HEK293T (cell line): Measurements from ENCODE around the gene ESPNL.

ENCODE experiments used
- BHLHE40 ChIP-seq: fragments of 450-650 bp; IDR thresholded peaks from 2 replicates; pipeline ENCODE4 v1.6.1; 2016; ENCODE audit warnings: mild to moderate bottlenecking, moderate library complexity, borderline replicate concordance
- ELF4 ChIP-seq: fragments of 450-650 bp; IDR thresholded peaks from 2 replicates; pipeline ENCODE4 v1.6.1; 2017; ENCODE audit warnings: antibody characterized with exemption
- FOXA1 ChIP-seq: fragments of 450-650 bp; IDR thresholded peaks from 2 replicates; pipeline ENCODE4 v1.6.1; 2016; ENCODE audit warnings: mild to moderate bottlenecking
- FOXK2 ChIP-seq: fragments of 450-650 bp; IDR thresholded peaks from 2 replicates; pipeline ENCODE4 v1.6.1; 2016; ENCODE audit warnings: mild to moderate bottlenecking
- FOXM1 ChIP-seq: fragments of 450-650 bp; IDR thresholded peaks from 2 replicates; pipeline ENCODE4 v1.6.1; 2017; ENCODE audit warnings: mild to moderate bottlenecking, borderline replicate concordance
- L3MBTL2 ChIP-seq: fragments of 450-650 bp; conservative IDR thresholded peaks from 2 replicates; pipeline ENCODE4 v1.6.1; 2016; ENCODE audit warnings: mild to moderate bottlenecking
- NFRKB ChIP-seq: fragments of 450-650 bp; IDR thresholded peaks from 2 replicates; pipeline ENCODE4 v1.6.1; 2016; ENCODE audit warnings: mild to moderate bottlenecking, moderate library complexity
- SP1 ChIP-seq: fragments of 450-650 bp; IDR thresholded peaks from 2 replicates; pipeline ENCODE4 v1.6.1; 2017
- TARDBP ChIP-seq: fragments of 450-650 bp; IDR thresholded peaks from 2 replicates; pipeline ENCODE4 v1.6.1; 2016
- ZNF384 ChIP-seq: fragments of 450-650 bp; IDR thresholded peaks from 2 replicates; pipeline ENCODE4 v1.6.1; 2016
- TF ChIP-seq, protein P1 (sequence below): fragments of 450-650 bp; IDR thresholded peaks from 2 replicates; pipeline ENCODE4 v1.6.1; 2016

DNA sequence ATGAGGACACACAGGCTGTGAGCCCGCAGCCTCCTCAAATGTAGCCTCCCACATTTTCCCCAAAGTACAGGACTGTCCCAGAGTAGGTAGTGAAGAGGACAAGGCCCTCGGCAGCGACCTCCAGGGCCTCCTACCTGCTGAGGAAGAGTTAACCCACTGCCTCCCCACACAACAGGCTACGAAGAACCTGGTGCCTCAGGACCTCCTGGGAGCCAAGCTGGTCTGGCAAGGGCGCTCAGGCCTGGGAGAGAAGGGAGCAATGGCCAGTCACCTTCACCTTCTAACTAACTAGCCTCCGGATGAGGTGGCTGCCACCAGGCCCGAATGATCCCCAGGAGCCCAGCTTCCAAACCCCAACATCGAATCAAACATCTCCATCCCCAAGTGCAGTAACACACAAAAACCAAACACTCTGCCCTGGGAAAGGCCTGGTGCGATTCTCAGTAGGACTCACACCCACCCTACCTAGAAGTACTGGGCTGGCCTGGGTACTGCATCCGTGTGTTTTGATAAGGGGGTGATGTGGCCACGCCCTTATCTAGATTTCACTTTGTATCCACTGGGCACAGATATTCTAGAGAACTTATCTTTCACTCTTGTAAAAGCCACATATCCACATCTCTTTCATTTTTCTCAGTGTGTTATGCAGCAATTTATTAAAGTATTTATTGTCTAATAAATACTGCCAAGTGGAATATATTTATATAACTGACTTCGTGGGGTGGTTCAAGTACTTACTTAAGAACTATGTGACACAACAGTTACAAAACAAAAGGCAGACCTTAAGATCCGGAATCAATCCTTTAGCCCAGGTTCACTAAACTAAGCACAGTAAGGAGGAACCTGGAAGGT lies 68.3 kb downstream of the ESPNL start:
- TF ChIP-seq FOXK2: no peak
- TF ChIP-seq ZNF384: no peak
- no peak for TF ChIP-seq FOXM1
- no peak for TF ChIP-seq BHLHE40
- no peak for TF ChIP-seq TARDBP
- no peak for TF ChIP-seq L3MBTL2
- no peak for TF ChIP-seq SP1
- TF ChIP-seq, protein P1, sequence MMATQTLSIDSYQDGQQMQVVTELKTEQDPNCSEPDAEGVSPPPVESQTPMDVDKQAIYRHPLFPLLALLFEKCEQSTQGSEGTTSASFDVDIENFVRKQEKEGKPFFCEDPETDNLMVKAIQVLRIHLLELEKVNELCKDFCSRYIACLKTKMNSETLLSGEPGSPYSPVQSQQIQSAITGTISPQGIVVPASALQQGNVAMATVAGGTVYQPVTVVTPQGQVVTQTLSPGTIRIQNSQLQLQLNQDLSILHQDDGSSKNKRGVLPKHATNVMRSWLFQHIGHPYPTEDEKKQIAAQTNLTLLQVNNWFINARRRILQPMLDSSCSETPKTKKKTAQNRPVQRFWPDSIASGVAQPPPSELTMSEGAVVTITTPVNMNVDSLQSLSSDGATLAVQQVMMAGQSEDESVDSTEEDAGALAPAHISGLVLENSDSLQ: no peak
- no peak for TF ChIP-seq ELF4
- no peak for TF ChIP-seq FOXA1
- no peak for TF ChIP-seq NFRKB
